ENCODE results near the gene DARS1.
"Not testable (repeated sequence)": the region's sequence is repeated elsewhere in the genome, so short reads cannot be mapped to it uniquely, and the experiment has no call there.

The DARS1 gene

GRCh38 chr2:135888587-135888986, 96.8 kb downstream of the DARS1 start:
- DNase-seq, result not testable (repeated sequence)

- DNase-seq, result no peak
These were observed 99.7 kb downstream of the DARS1 start for GRCh38 chr2:135885709-135886108.

GRCh38 chr2:135882415-135882814, 103.0 kb downstream of the DARS1 start:
- DNase-seq, result no peak

DNA sequence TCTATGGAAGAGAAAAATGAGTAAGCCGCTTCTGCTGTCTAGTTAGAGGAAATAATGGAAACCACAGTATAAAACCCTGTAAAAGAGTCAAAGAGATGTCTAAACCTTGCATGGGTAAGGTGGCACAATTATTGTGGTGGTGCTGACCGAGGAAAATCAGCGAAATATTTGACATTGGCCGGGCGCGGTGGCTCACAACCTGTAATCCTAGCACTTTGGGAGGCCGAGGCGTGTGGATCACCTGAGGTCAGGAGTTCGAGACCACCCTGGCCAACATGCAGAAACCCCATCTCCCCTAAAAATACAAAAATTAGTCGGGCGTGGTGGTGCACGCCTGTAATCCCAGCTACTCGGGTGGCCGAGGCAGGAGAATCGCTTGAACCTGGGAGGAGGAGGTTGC, 108.7 kb downstream of the DARS1 start:
- DNase-seq, result not testable (repeated sequence)

GRCh38 chr2:135876066-135876711, 109.2 kb downstream of the DARS1 start, which contains the start of gene MCM6:
Gene MCM6 (minus strand): TSS chr2:135876443. CDS start chr2:135876365, 78 bp downstream.
- peak; percentile 34 to 95 (median 88) for DNase-seq

- DNase-seq, result peak in 24 of 56 donors; percentile 4 to 55 (median 36)
These were observed 109.8 kb downstream of the DARS1 start for GRCh38 chr2:135875491-135876065.

GRCh38 chr2:135874777-135875365, 110.6 kb downstream of the DARS1 start:
- no peak for DNase-seq

DNA sequence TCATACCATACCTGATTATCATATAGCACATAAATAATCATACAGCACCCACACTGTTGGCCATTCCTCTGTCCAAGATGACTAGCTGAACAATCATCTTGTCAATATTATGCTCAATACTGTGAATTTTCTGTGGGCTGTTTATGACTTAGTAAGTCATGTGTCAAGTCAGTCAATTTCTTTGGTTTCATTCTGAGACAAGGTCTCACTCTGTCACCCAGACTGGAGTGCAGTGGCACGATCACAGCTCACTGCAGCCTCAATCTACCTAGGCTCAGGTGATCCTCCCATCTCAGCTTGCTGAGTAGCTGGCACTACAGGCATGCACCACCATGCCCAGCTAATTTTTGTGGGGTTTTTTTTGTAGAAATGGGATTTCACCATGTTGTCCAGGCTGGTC, 114.9 kb downstream of the DARS1 start:
- no peak for DNase-seq

DNA sequence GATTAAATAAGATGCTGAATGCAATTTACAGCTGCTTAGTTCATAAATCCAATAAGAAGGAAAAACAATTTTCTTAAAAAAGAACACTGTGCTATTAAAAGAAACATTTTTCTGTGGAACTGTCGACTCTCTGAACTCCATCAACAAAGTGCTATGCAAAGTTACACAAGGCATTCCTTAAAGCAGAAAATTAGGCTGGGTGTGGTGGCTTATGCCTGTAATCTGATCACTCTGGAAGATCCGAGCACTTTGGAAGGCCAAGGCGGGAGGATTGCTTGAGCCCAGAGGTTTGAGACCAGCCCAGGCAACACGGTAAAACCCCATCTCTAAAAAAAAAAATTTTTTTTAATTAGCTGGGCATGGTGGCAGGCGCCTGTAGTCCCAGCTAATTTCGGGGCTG, 122.2 kb downstream of the DARS1 start:
- DNase-seq, result no peak

DNA sequence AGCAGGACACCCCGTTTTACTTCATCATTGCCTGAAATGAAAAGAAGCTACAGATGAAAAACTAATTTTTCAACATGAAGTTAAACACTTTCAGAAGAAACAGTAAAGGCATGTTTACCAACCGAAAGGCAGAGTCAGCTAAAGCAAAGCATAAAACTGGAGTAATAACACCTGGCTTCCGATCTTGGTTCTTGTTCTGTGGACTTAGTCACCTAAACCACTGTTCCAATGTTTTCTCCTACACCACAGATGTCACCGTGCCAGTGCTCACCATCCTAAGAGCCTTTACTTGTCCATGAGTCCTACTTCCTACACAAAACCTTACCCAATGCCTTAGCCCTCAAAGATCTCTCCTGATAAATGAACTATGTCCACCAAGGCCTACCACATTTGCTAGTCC, 122.7 kb downstream of the DARS1 start:
- no peak for DNase-seq
